HL-60/S4 (cell line): ENCODE measurements around the gene ANXA4.
"Not testable (repeated sequence)": the region's sequence is repeated elsewhere in the genome, so short reads cannot be mapped to it uniquely, and the experiment has no call there.

Experiments used
- in situ Hi-C: fragments of 300-500 bp; cut with MboI; formaldehyde crosslinking; loops from 2 replicates; pipeline ENCODE4 v1.14.3; 2022; ENCODE audit warnings: low sequenced_read_pairs

Gene ANXA4

DNA sequence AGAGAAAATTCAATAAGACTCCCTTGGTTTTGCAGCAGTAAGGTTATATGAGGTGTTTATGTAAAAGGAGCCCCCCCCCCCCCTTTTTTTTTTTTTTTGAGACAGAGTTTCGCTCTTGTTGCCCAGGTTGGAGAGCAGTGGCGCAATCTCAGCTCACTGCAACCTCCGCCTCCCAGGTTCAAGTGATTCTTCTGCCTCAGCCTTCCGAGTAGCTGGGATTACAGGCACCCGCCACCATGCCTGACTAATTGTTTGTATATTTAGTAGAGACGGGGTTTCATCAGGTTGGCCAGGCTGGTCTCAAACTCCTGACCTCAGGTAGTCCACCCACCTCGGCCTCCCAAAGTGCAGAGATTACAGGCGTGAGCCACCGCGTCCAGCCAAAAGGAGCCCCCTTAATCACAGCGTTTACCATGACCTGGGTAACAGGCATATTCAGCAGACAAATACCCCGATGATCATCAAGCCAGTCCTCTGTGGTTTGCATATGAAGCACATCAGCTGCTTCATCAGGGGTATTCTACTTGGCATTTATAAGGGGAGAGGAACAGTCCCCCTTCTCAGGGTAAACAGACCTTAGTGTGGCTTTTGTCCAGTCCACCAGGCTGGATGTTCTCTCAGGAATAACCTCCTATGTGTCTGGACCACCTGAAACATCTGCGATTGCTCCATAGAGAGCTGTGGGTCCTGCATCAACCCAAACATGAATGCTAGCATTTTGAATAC lies 32.5 kb downstream of the ANXA4 start:
- in situ Hi-C loops = not testable (repeated sequence)

DNA sequence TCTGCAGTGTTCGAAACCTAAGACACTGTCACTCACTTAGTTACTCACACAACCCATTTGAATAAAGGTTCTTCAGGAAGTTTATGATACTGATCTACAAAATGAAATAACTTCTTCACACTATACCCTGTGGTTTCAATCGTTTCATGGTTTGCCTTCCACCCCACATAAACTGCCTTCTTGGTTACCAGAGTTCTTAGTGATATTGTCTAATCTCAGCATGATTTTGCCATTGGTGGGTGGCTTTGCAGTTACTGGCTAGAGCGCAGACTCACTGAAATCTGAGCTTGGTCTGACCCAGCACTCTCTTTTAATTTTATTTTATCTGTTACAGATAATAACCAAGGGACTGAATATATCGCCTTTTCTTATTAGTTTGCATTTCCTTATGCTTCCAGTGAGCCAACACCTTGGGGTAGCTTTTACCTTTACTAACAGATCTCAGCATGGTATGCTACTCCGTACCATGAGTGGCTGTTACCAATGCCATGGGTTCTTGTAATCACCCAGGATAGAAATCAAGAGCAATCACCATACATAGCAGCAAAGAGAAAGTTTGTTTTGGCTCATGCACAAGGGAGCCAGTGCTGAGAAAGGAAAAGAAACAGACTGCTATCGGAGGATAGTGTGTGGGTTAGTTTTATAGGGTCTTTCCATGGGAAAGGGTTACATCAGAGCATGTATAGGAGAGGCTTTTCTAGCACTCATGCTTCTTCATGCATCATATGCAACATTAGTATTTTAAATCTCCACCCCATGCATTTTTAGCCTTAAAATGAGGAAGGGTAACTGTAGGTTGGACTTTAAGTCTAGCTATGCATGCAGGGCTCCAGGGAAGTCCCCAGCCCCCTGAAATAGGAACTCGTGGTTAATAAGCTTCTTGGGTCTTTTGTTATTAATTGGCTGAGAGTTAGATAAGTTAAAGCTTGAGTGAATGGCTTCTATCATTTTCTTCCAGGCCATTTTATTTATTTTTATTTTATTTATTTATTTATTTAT lies 33.3 kb downstream of the ANXA4 start:
- in situ Hi-C loops = no loop called here

DNA sequence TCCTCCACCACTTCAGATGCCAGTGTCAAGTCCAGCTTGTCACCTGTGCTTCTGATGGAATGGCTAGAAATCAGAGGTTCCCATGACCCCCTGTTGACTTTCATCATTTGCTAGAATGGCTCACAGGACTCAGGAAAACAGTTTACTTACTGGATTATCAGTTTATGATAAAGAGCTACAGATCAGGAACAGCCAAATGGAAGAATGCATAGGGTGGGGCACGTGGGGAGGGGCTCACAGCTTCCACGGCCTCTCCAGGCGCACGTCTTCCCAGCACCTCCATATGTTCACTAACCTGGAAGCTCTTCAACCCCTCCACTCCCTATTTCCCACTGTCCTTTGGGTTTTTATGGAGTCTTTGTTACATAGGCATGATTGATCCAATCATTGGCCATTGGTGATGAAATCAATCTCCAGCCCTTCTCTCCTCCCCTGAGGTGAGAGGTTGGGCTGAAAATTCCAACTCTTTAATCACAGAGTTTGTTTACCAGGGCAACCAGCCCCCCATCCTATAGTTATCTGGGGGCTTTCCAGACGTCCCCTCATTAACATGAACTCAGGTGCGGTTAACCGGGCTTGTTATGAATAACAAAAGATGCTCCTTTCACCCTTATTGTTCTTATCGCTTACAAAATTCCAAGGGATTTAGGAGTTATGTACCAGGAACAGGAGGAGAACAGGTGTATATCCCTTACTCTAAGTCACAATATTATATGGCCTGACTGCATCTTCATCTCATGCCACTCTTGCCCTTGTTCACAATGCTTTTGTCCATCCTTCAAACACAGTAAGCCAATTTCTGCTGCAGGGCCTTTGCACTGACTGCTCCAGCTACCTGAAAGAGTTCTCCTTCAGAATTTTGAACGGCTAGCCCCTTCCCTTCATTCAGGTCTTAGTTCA lies 35.2 kb downstream of the ANXA4 start:
- in situ Hi-C loops = no loop called here

DNA sequence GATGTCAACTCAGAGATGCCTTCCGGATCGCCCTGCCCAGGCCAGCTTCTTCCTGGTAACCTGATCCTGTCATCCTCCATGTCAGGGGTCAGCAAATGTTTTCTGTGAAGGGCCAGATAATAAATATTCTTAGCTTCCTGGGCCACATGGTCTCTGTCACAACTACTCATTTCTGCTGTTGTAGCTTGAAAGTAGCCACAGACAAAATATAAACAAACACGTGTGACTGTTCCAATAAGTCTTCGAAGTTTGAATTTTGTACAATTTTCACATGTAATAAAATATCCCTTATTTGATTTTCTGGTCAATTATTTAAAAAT lies 35.8 kb downstream of the ANXA4 start:
- in situ Hi-C loops = no loop called here

DNA sequence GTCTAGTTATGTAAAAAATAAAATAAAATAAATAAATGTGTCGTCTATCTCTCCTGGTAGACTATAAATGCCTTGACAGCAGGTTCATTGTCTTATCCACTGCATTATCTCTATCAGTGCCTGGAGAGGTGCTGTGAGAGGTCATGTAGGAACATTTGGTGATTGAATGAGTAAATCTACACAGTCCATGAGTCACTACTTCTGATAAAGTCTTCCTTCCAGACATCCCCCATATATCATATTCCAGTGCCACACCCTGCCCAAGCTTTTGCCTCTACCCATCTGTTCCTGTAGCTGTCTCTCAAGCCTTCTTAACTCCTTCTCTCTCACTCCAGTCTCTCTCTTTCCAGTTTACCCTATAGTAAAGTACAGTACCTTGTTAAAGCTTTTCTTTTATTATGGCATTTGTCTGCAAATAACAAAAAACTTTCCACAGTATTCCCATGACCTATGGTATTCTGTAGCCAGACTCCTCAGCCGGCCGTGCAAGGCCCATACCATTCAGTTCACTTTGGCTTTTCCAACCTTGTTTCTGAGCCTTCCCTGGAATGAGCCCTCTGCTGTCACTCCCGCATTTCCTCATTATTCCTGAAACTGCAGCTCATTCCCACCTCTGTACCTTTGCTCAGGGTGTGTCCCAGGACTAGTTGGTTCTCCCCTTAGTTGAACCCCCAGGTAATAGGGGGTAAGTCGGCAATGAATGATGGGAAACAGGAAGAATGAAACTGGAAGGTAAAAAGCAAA lies 37.5 kb downstream of the ANXA4 start:
- in situ Hi-C loops = no loop called here

DNA sequence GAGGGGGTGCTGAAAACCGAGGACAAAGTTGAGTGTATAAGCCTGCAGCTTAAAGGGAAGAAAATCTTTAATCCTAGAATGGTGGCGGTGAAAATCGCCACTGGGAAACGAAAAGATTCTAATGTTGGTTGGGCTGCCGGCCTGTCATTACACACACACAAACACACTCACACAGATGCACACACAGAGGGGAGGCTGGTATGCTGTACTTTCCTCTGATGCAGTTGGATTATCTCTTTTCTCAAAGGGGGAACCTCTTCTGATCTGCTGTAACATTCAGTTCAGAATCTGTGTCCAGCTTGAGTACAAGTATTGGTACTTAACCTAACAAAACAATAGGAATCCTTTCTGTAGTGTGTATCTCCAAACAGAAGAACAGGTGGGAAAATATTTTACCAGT lies 39.0 kb downstream of the ANXA4 start:
- in situ Hi-C loops = no loop called here

DNA sequence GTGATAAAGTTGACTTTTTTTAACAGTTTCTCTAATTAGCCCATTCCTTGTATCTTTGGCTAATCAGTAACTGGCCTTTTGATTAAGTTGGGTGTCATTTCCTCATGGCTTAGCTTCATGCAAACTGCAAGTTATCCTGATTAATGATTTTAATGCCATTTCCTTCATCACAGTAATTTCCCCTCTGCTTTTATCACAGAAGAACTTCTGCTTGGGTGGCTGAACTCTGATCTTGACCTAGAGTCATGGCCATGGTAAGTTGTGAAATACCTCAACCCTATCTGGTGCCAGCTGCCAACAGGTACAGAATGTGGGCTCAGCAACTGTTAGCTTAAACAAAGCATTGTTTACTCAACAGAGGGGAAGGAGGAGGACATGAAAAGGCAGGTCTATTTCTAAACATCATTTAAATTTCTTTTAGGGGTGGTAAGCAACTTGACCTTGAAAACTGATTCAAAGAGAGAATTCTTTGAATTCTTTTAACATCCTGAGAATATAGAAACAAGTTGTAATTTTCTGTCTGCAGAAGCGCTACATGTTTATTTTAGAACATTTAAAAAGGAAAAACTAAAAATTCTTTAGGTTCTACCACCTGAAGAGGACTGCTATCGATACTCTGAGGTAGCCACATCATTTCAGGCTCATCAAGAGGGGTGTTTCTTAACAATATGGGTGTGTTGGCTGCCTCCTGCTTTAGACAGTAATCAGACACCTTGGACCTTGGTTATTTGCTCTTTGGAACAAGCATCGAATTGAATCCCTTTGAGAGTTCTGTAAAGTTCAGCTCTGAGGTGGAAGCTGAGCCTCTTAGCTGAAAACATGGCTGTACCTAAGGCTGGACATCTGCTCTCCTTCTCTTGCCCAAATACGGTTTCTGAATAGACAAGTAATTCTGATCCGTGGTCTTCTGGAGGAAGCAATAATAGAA lies 39.7 kb downstream of the ANXA4 start:
- in situ Hi-C loops = no loop called here

DNA sequence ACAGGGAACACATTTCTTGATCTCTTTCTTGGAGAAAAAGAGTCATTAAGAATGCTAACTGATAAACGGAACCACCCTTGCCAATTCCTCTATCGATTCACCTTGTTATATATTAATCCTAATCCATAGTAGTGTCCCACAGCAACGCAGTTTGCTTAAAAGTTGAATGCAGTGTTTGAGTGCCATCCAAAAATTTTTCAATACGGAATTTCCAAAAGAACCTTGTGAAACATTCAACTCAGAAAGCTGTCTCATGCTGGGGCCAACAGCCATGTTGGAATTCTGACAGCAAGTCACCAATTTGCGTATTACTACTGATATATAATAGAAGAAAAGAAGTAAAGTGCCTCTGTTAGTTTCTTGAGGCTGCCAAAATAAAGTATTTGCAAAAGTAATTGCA lies 42.3 kb downstream of the ANXA4 start:
- in situ Hi-C loops = no loop called here

DNA sequence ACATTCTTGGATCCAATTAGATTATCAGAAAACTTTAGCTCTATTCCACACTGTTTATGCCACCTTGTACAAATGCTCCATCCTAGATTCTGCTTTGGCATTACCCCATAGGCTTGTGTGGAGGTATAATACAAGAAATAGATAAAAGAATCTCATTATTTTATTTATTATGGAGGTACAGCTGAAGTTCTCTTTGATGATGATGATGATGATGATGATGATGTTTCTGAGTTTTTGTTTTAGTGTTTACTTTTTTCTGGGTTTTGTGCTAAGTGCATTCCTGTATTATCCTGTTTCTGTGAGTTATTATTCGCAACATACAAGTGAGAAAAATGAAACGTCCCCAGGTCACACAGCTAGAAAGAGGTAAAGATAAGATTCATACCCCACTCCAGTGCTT lies 43.4 kb downstream of the ANXA4 start:
- in situ Hi-C loops = no loop called here

DNA sequence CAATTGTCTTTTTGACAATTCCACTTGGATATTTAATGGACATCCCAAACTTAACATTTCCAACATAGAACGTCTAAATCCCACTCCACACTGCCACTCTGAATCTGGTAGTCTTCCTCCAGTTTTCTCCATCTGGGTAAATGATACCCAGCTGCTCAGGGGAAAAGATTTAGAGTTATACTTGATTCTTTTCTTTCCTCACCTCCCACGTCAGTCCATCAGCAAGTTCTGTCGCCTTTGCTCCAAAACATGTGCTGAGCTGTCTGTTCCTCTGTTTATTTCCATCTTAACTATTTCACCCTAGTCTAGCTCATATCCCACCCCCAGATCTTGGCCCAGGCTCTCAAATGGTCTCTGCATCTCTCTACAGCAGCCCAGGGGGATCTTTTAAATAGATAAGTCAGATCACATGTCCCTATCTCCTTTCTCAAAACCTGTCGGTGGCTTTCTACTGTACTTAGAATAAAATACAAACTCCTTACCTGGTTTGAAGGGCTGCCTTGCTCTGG lies 44.2 kb downstream of the ANXA4 start:
- in situ Hi-C loops = no loop called here

DNA sequence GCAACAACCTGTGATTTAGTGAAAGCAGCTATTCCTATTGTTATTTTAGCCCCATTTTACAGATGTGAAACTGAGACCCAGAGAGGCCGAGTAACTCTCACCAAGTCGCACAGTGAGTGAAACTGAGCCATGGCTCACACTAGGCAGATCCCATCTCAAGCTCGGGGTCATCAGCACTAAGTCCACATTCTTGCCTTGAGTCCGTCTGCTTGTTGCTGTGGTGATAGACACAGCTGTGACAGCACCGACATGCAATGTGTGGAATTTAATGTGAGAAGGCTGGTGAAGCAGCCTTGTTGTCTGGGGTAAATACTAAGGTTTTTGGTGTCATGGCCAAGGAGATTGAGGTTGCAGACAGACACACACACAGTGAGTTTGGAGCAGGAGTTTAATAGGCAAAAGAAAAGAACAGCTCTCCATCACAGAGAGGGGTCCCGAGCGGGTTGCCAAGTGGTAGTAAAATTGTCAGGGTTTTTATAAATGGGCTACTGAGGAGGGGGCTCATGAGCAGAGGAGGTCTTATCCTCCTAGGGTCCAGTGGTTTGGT lies 47.3 kb downstream of the ANXA4 start:
- in situ Hi-C loops = no loop called here

DNA sequence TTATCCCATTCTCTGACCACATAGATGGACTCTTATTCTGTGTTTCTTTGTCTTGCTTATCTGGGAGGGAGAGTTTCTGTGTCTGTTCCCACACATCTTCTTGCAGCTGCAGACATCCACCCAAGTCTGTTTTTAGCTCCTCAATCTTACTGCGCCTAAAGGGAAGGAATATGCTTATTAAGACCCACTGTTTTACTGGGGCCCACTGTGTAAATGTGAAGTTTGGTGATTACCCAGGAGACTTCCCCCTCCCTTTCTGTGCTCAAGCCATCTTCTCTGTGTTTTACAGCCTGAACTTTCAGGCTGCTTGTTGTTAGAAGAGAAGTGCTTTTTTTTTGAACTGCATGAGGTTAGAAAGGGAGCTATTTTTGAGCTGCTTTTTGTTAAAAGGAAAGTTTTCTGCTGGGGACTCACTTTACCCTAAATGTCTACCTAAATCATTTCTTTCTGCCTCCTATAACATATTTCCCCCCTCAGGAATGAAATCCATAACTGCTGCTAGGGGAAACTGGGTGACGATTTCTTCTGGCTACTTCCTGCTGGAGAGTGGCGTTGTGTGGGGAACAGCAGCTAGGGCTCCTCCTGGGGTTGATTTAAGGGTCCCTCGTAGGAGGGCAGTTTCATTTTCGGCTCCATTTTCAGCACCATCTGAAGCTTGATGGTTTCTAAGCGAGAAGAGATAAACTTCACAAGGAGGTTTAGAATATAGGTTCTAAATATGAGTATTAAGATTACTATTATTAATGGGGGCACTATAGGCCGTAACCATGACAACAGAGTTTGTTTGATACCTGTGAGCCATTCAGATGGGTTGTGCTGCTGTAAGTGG lies 48.1 kb downstream of the ANXA4 start:
- in situ Hi-C loops = no loop called here

DNA sequence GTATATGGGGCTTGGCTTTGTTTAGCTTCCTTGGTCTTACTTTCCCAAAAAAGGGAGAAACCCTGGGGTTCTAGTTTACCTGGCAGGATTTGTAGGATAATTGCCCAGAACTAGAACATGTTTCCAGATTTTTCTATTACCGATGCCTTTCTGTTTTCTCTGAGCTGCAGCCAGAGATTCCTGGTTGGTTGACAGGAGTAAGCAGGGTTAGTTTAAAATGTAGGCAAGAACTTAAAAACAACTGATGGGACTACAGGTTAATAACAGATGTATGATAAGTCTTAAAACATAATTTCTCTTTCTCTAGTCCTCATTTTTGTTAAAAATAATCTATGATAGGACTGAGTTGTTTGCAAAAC lies 48.6 kb downstream of the ANXA4 start:
- in situ Hi-C loops = no loop called here

DNA sequence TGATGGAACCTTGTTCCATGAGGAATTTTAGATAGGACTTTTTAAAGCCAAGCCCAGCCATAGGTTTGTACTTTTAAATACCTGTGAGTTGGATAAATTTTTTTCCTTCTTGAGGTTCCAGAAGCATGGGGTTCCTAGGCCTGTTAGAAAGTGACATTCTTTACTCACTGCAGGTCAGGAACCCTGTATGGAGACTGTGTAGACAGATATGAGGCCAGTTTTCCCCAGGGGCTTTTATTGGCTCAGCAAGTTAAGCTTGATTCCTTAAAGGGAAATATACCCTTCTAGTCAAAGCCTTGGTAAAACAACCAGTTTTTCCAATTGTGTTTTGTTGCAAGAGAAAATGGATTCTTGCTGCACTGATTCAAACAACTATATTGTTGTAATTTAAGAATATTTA lies 49.1 kb downstream of the ANXA4 start:
- in situ Hi-C loops = no loop called here

DNA sequence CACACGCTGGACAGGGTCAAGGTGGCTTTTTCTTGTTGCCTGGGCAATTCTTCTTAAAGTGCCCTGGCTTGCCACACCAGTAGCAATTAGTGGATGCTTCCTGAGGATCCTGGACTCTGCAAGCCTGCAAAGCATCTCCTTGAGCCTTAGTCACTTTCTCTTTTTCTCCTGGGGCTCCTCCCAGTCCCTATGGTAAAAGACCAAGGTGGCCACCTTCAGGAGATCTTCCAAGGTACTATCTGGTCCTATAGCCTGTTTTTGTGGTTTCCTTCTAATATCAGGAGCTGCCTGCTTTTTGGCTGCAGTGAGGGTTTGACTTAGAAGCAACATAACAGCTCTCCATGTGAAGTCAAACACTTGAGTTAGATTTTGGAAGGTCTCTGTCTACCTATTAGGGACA lies 54.2 kb downstream of the ANXA4 start:
- in situ Hi-C loops = no loop called here

DNA sequence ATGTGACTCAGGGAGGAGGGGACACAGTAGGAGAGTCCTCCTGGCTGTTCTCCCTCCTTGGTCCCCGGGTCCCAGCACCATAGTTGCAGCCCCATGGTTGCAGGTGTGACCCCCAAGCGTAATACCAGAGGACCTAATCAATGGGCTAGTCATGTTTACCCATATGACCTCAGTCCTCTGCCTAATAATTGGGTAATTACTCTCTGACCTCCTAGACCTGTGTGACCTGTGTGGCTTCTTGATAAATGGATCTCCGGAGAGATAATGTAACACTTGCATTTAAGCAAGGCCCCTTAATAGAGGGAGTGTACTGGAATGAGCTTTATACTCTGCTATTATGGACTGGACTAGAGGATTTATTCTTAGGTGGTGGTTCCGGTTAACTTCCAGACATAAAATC lies 55.3 kb downstream of the ANXA4 start:
- in situ Hi-C loops = no loop called here

DNA sequence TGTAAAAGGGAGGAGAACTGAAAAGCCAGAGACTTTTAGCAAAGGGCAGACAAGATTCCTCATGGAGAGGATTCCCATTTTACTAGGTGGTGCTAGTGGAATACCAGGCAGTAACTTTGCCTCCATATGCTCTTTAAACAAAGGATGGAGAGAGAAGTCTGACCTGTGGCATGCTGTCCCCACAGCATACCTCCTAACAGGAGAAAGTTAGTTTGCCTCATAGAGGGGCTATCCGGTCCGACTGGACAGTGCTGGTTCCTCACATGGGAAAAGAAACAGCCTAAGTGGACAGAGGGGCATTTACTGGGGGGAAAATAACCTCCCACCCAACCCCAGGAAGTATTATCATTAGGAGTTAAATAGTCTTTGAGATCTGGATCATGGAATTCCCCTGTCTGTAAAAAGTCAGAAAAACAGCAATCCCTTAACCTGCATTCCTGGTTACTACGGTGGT lies 55.9 kb downstream of the ANXA4 start:
- in situ Hi-C loops = no loop called here

DNA sequence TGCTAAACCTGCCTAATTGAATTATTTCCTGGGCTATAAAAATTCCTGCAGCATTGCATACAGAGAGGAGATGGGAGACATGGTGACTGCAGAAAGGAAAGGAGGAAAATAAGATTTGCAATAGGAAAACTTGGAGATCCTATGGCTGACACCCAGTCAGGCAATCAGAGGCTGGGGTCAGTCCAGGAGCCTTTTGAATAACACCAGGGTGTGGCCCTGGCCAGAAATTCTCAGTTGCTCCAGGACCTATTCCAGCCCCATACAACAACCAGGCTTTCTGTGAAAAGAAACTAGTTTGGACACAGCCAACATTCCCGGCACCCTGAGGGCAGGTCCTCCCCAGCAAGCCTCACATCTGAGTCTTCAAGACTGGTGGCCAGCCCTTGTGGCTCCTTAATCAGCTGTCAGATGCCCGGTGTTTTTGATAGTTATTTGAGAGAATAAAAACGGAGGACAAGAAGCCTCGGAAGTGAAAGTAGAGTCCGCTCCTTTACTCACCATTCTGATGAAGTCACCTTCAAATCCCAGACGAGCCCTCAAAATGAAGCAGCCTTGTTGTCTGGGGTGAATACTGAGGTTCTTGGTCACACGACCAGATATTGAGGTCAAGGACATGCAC lies 56.5 kb downstream of the ANXA4 start:
- in situ Hi-C loops = no loop called here
